Tibial nerve (tissue), 3 donors: ENCODE data around the gene ATRNL1.

Experiments used
- POLR2A ChIP-seq, 2 donors: fragments of 450-650 bp; IDR thresholded peaks; one replicate each; pipeline ENCODE4 v1.6.1; 2017; ENCODE audit warnings: antibody characterized with exemption in 2 of 2, mild to moderate bottlenecking in 2 of 2, moderate library complexity in 2 of 2
- TF ChIP-seq, protein P1 (sequence below), 5 experiments: fragments of 200-600 bp in 3 of 5; fragments of 450-650 bp in 2 of 5; sonication (generic) in 3 of 5; IDR thresholded peaks; one replicate each; pipeline ENCODE4 v1.5.1; 2016 to 2019; ENCODE audit warnings: antibody characterized with exemption in 5 of 5, mild to moderate bottlenecking in 3 of 5, moderate library complexity in 2 of 5

DNA sequence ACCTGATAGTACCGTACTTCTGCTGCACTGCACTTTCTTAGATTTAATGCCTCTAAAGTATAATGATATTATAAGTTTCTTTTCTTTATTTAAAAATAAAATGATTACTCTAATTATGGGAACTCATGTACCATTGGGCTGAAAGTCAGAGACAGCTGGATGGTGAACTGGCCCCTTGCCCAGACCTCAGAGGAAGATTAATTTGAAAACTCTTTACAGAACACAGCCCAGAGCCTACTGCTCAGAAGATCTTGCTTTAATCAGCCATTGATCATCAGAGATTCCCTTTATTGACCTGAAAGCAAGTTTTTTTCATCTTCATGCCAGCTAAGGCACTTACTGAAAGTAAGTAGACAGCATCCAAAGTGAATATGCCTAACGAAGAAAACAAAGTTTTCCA, 838.1 kb downstream of the ATRNL1 start:
- TF ChIP-seq, protein P1, sequence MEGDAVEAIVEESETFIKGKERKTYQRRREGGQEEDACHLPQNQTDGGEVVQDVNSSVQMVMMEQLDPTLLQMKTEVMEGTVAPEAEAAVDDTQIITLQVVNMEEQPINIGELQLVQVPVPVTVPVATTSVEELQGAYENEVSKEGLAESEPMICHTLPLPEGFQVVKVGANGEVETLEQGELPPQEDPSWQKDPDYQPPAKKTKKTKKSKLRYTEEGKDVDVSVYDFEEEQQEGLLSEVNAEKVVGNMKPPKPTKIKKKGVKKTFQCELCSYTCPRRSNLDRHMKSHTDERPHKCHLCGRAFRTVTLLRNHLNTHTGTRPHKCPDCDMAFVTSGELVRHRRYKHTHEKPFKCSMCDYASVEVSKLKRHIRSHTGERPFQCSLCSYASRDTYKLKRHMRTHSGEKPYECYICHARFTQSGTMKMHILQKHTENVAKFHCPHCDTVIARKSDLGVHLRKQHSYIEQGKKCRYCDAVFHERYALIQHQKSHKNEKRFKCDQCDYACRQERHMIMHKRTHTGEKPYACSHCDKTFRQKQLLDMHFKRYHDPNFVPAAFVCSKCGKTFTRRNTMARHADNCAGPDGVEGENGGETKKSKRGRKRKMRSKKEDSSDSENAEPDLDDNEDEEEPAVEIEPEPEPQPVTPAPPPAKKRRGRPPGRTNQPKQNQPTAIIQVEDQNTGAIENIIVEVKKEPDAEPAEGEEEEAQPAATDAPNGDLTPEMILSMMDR (IDR thresholded peaks at IDR 0.05) = no peak
- TF ChIP-seq POLR2A (IDR thresholded peaks at IDR 0.05) = no peak
